PC-9 (cell line): ENCODE results near the gene SUMF1. TPM values are rescaled to one million over a fixed set of nuclear protein-coding genes. Genes with fewer than 3 reads are reported as not detected.

Source experiments
- BruUV-seq: library from RNA; stranded (reverse); fragments of 400-500 nt; replicated peaks from 2 replicates; lab custom pipeline; 2021; lab: Mats Ljungman, UMichigan
- CTCF ChIA-PET: fragments of 300-600 bp; sonication (Branson Sonifier 250); formaldehyde crosslinking; loops from one replicate; lab custom pipeline; 2022; ENCODE audit warnings: antibody characterized with exemption; lab: Charles Lee
- POLR2A ChIA-PET: fragments of 300-600 bp; sonication (Branson Sonifier 250); formaldehyde crosslinking; loops from one replicate; lab custom pipeline; 2022; ENCODE audit warnings: antibody characterized with exemption; ENCODE audit not compliant: unreplicated experiment; lab: Charles Lee
- DNase-seq, 2 experiments: peaks; one replicate each; pipeline versions ENCODE4 v3.0.0 to v3.0.0-alpha.2; 2015 to 2022; ENCODE audit warnings: mixed read lengths in 1 of 2
- H2AFZ ChIP-seq: fragments of 200-600 bp; sonication (generic); 2 replicates; pipeline ENCODE4 v1.8.1; 2017; ENCODE audit warnings: antibody characterized with exemption
- H3F3A ChIP-seq: fragments of 200-600 bp; sonication (generic); 2 replicates; pipeline ENCODE4 v1.8.1; 2017; ENCODE audit warnings: antibody characterized with exemption, mild to moderate bottlenecking, low read depth; ENCODE audit not compliant: insufficient read depth
- H3K27ac ChIP-seq: fragments of 200-600 bp; sonication (generic); 2 replicates; pipeline ENCODE4 v1.6.1; 2016; ENCODE audit warnings: mixed run types
- H3K27me3 ChIP-seq: fragments of 200-600 bp; sonication (generic); 2 replicates; pipeline ENCODE4 v1.6.1; 2016; ENCODE audit warnings: low read depth, mixed run types; ENCODE audit not compliant: insufficient read depth
- H3K36me3 ChIP-seq: fragments of 200-600 bp; sonication (generic); 2 replicates; pipeline ENCODE4 v1.6.1; 2016; ENCODE audit warnings: low read depth, mixed run types
- H3K4me1 ChIP-seq: fragments of 200-600 bp; sonication (generic); replicated peaks from 2 replicates; pipeline ENCODE4 v1.6.1; 2016; ENCODE audit warnings: mixed run types; ENCODE audit not compliant: insufficient read depth
- H3K4me2 ChIP-seq: fragments of 200-600 bp; sonication (generic); 2 replicates; pipeline ENCODE4 v1.6.1; 2017; ENCODE audit warnings: mixed run types
- H3K4me3 ChIP-seq: fragments of 200-600 bp; sonication (generic); 2 replicates; pipeline ENCODE4 v1.6.1; 2016; ENCODE audit warnings: mixed run types
- H3K79me2 ChIP-seq: fragments of 200-600 bp; sonication (generic); 2 replicates; pipeline ENCODE4 v1.6.1; 2017; ENCODE audit warnings: low read depth, mixed run types
- H3K9me2 ChIP-seq: fragments of 200-600 bp; sonication (generic); 2 replicates; pipeline ENCODE4 v1.8.1; 2017; ENCODE audit warnings: mild to moderate bottlenecking; ENCODE audit not compliant: insufficient read depth
- H3K9me3 ChIP-seq: fragments of 200-600 bp; sonication (generic); 2 replicates; pipeline ENCODE4 v1.8.1; 2016; ENCODE audit warnings: low read depth; ENCODE audit not compliant: insufficient read depth
- H4K20me1 ChIP-seq: fragments of 200-600 bp; sonication (generic); 2 replicates; pipeline ENCODE4 v1.8.1; 2017; ENCODE audit not compliant: insufficient read depth
- CTCF ChIP-seq: fragments of 200-600 bp; sonication (generic); conservative IDR thresholded peaks from 2 replicates; pipeline ENCODE4 v1.6.1; 2017; ENCODE audit warnings: mixed run types, antibody characterized with exemption, mild to moderate bottlenecking, moderate library complexity
- EZH2 ChIP-seq: fragments of 200-600 bp; sonication (generic); IDR thresholded peaks from 2 replicates; pipeline ENCODE4 v1.8.0; 2017; ENCODE audit warnings: antibody characterized with exemption, low read depth
- intact Hi-C: fragments of 100-400 bp; cut with micrococcal nuclease; formaldehyde crosslinking; loops from one replicate; pipeline ENCODE4 v1.10.0; 2022; ENCODE audit not compliant: unreplicated experiment
- total RNA-seq: library from RNA; stranded (reverse); gene quantifications from 2 replicates; pipeline ENCODE4 v1.2.3, GENCODE V29; 2021

SUMF1 gene
- total RNA-seq, 1 experiment from 2014 or later = 41.6 TPM

- no peak overlapping the region for H3K4me2 ChIP-seq
- H3K9me3 ChIP-seq = no peaks in the 10 kb centered on the region
- H2AFZ ChIP-seq = no peak overlapping the region
- no peak overlapping the region for H3K4me3 ChIP-seq
- no peak for DNase-seq
- POLR2A ChIA-PET = no interaction called here
- CTCF ChIA-PET = no interaction called here
- H3K36me3 ChIP-seq = no peaks in the 10 kb centered on the region
- BruUV-seq = no TSS peak
- no peak overlapping the region for H3K27ac ChIP-seq
- no peaks in the 10 kb centered on the region for H3K9me2 ChIP-seq
- H4K20me1 ChIP-seq = no peaks in the 10 kb centered on the region
- TF ChIP-seq EZH2 (no peak), CTCF (no peak)
- H3F3A ChIP-seq = no peaks in the 10 kb centered on the region
- H3K79me2 ChIP-seq = no peaks in the 10 kb centered on the region
- no peaks in the 10 kb centered on the region for H3K27me3 ChIP-seq
- intact Hi-C loops = no loop called here
- H3K4me1 ChIP-seq = no peaks in the 10 kb centered on the region; the same call in 1 of the 2 replicates
Measured at GRCh38 chr3:4478261-4478660, 11.2 kb upstream of the SUMF1 start.

GRCh38 chr3:4476496-4476895 is 9.4 kb upstream of the SUMF1 start:
- Histone ChIP-seq H3K4me1 (no peaks in the 10 kb centered on the region; the same call in 1 of the 2 replicates), H3K36me3 (no peaks in the 10 kb centered on the region), H3K27me3 (no peaks in the 10 kb centered on the region), H3K4me3 (no peak overlapping the region), H3K27ac (no peak overlapping the region), H2AFZ (no peak overlapping the region), H3F3A (no peaks in the 10 kb centered on the region), H3K79me2 (no peaks in the 10 kb centered on the region), H3K4me2 (no peak overlapping the region), H3K9me2 (no peaks in the 10 kb centered on the region), H4K20me1 (no peaks in the 10 kb centered on the region), H3K9me3 (no peaks in the 10 kb centered on the region)
- TF ChIP-seq CTCF = no peak
- no peak for TF ChIP-seq EZH2
- intact Hi-C loops = no loop called here
- no TSS peak for BruUV-seq
- ChIA-PET CTCF (no interaction called here), POLR2A (no interaction called here)
- no peak for DNase-seq

- no peaks in the 10 kb centered on the region; the same call in 1 of the 2 replicates for H3K4me1 ChIP-seq
- H2AFZ ChIP-seq = no peak overlapping the region
- no peaks in the 10 kb centered on the region for H3K9me2 ChIP-seq
- no TSS peak for BruUV-seq
- no peak overlapping the region for H3K27ac ChIP-seq
- CTCF ChIA-PET = no interaction called here
- no peak overlapping the region for H3K4me2 ChIP-seq
- H3K36me3 ChIP-seq = no peaks in the 10 kb centered on the region
- H4K20me1 ChIP-seq = no peaks in the 10 kb centered on the region
- no peaks in the 10 kb centered on the region for H3F3A ChIP-seq
- TF ChIP-seq CTCF = no peak
- no peak for TF ChIP-seq EZH2
- H3K4me3 ChIP-seq = no peak overlapping the region
- H3K27me3 ChIP-seq = no peaks in the 10 kb centered on the region
- H3K9me3 ChIP-seq = no peaks in the 10 kb centered on the region
- no peaks in the 10 kb centered on the region for H3K79me2 ChIP-seq
- intact Hi-C loops = no loop called here
- POLR2A ChIA-PET = no interaction called here
- no peak for DNase-seq
Measured at GRCh38 chr3:4475804-4476203, 8.7 kb upstream of the SUMF1 start.
